ENCODE results near the gene LRRC32. TPM values are rescaled to one million over a fixed set of nuclear protein-coding genes. Genes with fewer than 3 reads are reported as not detected.

The LRRC32 gene
- total RNA-seq, 1 experiment from 2014 or later: not detected

GRCh38 chr11:76642341-76642740 lies 28.2 kb downstream of the LRRC32 start:
- Histone ChIP-seq H2AFZ (ENCODE audit: low read length) (no peak overlapping the region), H3K79me2 (ENCODE audit: low read length) (no peaks in the 10 kb centered on the region), H3K36me3 (ENCODE audit: low read depth, low read length) (no peaks in the 10 kb centered on the region), H3F3A (ENCODE audit: low read length, unreplicated experiment) (no peaks in the 10 kb centered on the region), H3K9me2 (replicated peaks; ENCODE audit: low read length) (no peaks in the 10 kb centered on the region), H3K4me2 (ENCODE audit: low read length) (no peak overlapping the region), H3K4me1 (ENCODE audit: insufficient read depth, low read length) (no peaks in the 10 kb centered on the region), H3K9ac (ENCODE audit: low read length) (no peak overlapping the region), H4K20me1 (ENCODE audit: low read length) (no peaks in the 10 kb centered on the region), H3K27me3 (ENCODE audit: low read length) (peaks cover 42% of the 10 kb centered on the region), H3K4me3 (ENCODE audit: low read length) (no peak overlapping the region), H3K9me3 (ENCODE audit: low read length) (peaks cover 6% of the 10 kb centered on the region; the same call in 1 of the 2 replicates), H3K27ac (ENCODE audit: low read length) (no peak overlapping the region)
- TF ChIP-seq CTCF (conservative IDR thresholded peaks at IDR 0.05; ENCODE audit: low read depth, low read length): no peak
- no peak for TF ChIP-seq EZH2phosphoT487 (IDR thresholded peaks at IDR 0.05; ENCODE audit: borderline replicate concordance, low read length)
- no peak for TF ChIP-seq EZH2 (IDR thresholded peaks at IDR 0.05; ENCODE audit: low read length, unreplicated experiment)
- ChIA-PET POLR2A (ENCODE audit: unreplicated experiment) (no interaction called here), CTCF (no interaction called here)
- no TSS peak for BruUV-seq (replicated peaks)
- DNase-seq (no peak), ATAC-seq (no peak)
- intact Hi-C loops (cut with micrococcal nuclease): no loop called here

GRCh38 chr11:76641905-76642304 lies 28.6 kb downstream of the LRRC32 start:
- CTCF ChIA-PET: no interaction called here
- BruUV-seq (replicated peaks): no TSS peak

GRCh38 chr11:76640501-76640900 lies 30.0 kb downstream of the LRRC32 start:
- H3K27me3 ChIP-seq (ENCODE audit: low read length): peaks cover 37% of the 10 kb centered on the region

More at GRCh38 chr11:76641905-76642304, 28.6 kb downstream of the LRRC32 start:
- intact Hi-C loops (cut with micrococcal nuclease): no loop called here
- H2AFZ ChIP-seq (ENCODE audit: low read length): no peak overlapping the region
- H3K4me1 ChIP-seq (ENCODE audit: insufficient read depth, low read length): no peaks in the 10 kb centered on the region
- no peak overlapping the region for H3K4me2 ChIP-seq (ENCODE audit: low read length)
- no peak for TF ChIP-seq EZH2phosphoT487 (IDR thresholded peaks at IDR 0.05; ENCODE audit: borderline replicate concordance, low read length)
- ATAC-seq (no peak), DNase-seq (no peak)
- peaks cover 2% of the 10 kb centered on the region; the same call in 1 of the 2 replicates for H3K9me3 ChIP-seq (ENCODE audit: low read length)
- H3K79me2 ChIP-seq (ENCODE audit: low read length): no peaks in the 10 kb centered on the region
- no peak overlapping the region for H3K27ac ChIP-seq (ENCODE audit: low read length)
- H4K20me1 ChIP-seq (ENCODE audit: low read length): no peaks in the 10 kb centered on the region
- POLR2A ChIA-PET (ENCODE audit: unreplicated experiment): no interaction called here
- H3K9me2 ChIP-seq (replicated peaks; ENCODE audit: low read length): no peaks in the 10 kb centered on the region
- H3K36me3 ChIP-seq (ENCODE audit: low read depth, low read length): no peaks in the 10 kb centered on the region
- H3F3A ChIP-seq (ENCODE audit: low read length, unreplicated experiment): no peaks in the 10 kb centered on the region
- H3K9ac ChIP-seq (ENCODE audit: low read length): no peak overlapping the region
- H3K4me3 ChIP-seq (ENCODE audit: low read length): no peak overlapping the region
- peaks cover 37% of the 10 kb centered on the region for H3K27me3 ChIP-seq (ENCODE audit: low read length)

More at GRCh38 chr11:76640501-76640900, 30.0 kb downstream of the LRRC32 start:
- Histone ChIP-seq H3F3A (ENCODE audit: low read length, unreplicated experiment) (no peaks in the 10 kb centered on the region), H3K9me2 (replicated peaks; ENCODE audit: low read length) (no peaks in the 10 kb centered on the region), H3K9ac (ENCODE audit: low read length) (no peak overlapping the region), H3K9me3 (ENCODE audit: low read length) (no peaks in the 10 kb centered on the region), H3K79me2 (ENCODE audit: low read length) (no peaks in the 10 kb centered on the region), H3K4me1 (ENCODE audit: insufficient read depth, low read length) (no peaks in the 10 kb centered on the region), H3K4me2 (ENCODE audit: low read length) (no peak overlapping the region), H2AFZ (ENCODE audit: low read length) (no peak overlapping the region), H4K20me1 (ENCODE audit: low read length) (no peaks in the 10 kb centered on the region), H3K36me3 (ENCODE audit: low read depth, low read length) (no peaks in the 10 kb centered on the region), H3K4me3 (ENCODE audit: low read length) (no peak overlapping the region), H3K27ac (ENCODE audit: low read length) (no peak overlapping the region)
- ChIA-PET CTCF (no interaction called here), POLR2A (ENCODE audit: unreplicated experiment) (no interaction called here)
- no peak for TF ChIP-seq CTCF (conservative IDR thresholded peaks at IDR 0.05; ENCODE audit: low read depth, low read length)
- TF ChIP-seq EZH2phosphoT487 (IDR thresholded peaks at IDR 0.05; ENCODE audit: borderline replicate concordance, low read length): no peak
- no peak for TF ChIP-seq EZH2 (IDR thresholded peaks at IDR 0.05; ENCODE audit: low read length, unreplicated experiment)
- no peak for ATAC-seq
- intact Hi-C loops (cut with micrococcal nuclease): no loop called here
- no TSS peak for BruUV-seq (replicated peaks)
- no peak for DNase-seq

All from PC-3 (cell line).